K562 (cell line): Measurements from ENCODE around the gene MARCHF3. TPM values are rescaled to one million over a fixed set of nuclear protein-coding genes. Genes with fewer than 3 reads are reported as not detected.

ENCODE experiments used
- ATAC-seq: fragments of 200-7000 bp; cut with Tn5 transposase; 3 replicates; pipeline ENCODE4 v1.9.1; 2020; ENCODE audit warnings: moderate library complexity
- BruUV-seq: library from RNA; stranded (reverse); fragments of 400-500 nt; replicated peaks from 2 replicates; lab custom pipeline; 2021; lab: Mats Ljungman, UMichigan
- CTCF ChIA-PET: fragments of 300-600 bp; formaldehyde crosslinking; extraction: SDS; loops from one replicate; lab custom pipeline; 2021; ENCODE audit warnings: low intra/inter-chr PET ratio; lab: Yijun Ruan, JAX
- POLR2A ChIA-PET: fragments of 300-600, 350-650 bp; sonication (Branson Sonifier 250); formaldehyde crosslinking; extraction: SDS; loops from one replicate; lab custom pipeline; 2021; ENCODE audit warnings: antibody characterized with exemption, inconsistent platforms; lab: Yijun Ruan, JAX
- DNase-seq, 4 experiments: peaks; one replicate each; pipeline versions ENCODE4 v3.0.0 to v3.0.0-alpha.2; 2011 to 2018; ENCODE audit warnings: low spot score in 3 of 4, mixed read lengths in 3 of 4; ENCODE audit errors: extremely low read depth in 1 of 4
- FAIRE-seq: peaks from 2 replicates; lab custom pipeline; 2011; peaks lifted over from hg19 to GRCh38; lab: Jason Lieb, UNC
- H2AFZ ChIP-seq: 2 replicates; pipeline ENCODE4 v1.6.0; 2011; ENCODE audit warnings: low read depth, low read length, control low read depth, inconsistent platforms
- H3K27ac ChIP-seq: fragments of 200-600 bp; 3 replicates; pipeline ENCODE4 v1.8.0; 2011; ENCODE audit warnings: low read depth, mild to moderate bottlenecking, control low read depth, inconsistent platforms, low read length, moderate library complexity, mixed read lengths; ENCODE audit errors: extremely low read depth
- H3K27me3 ChIP-seq, 2 experiments: fragments of 300-600 bp in 1 of 2; 2 replicates in 1 of 2; 3 replicates in 1 of 2; pipeline versions ENCODE4 v1.6.0 to v1.8.0; 2011; ENCODE audit warnings: inconsistent platforms in 2 of 2, low read length in 2 of 2, mild to moderate bottlenecking in 1 of 2, mixed read lengths in 1 of 2, moderate library complexity in 1 of 2; ENCODE audit not compliant: control insufficient read depth in 2 of 2, insufficient read depth in 2 of 2
- H3K36me3 ChIP-seq: fragments of 300-600 bp; 3 replicates; pipeline ENCODE4 v1.8.0; 2011; ENCODE audit warnings: mild to moderate bottlenecking, low read length, inconsistent platforms; ENCODE audit not compliant: control insufficient read depth, insufficient read depth
- H3K4me1 ChIP-seq, 2 experiments: fragments of 200-600 bp in 1 of 2; replicated peaks in 1 of 2; 2 replicates in 1 of 2; 3 replicates in 1 of 2; pipeline versions ENCODE4 v1.5.1 to v1.8.0; 2011; ENCODE audit warnings: inconsistent platforms in 2 of 2, low read length in 2 of 2, mild to moderate bottlenecking in 1 of 2, mixed read lengths in 1 of 2, moderate library complexity in 1 of 2; ENCODE audit not compliant: control insufficient read depth in 2 of 2, insufficient read depth in 2 of 2
- H3K4me2 ChIP-seq: 2 replicates; pipeline ENCODE4 v1.6.1; 2011; ENCODE audit warnings: low read length, control low read depth, inconsistent platforms, mixed read lengths; ENCODE audit not compliant: insufficient read depth
- H3K4me3 ChIP-seq: fragments of 200-600 bp; sonication (generic), shearing (Covaris generic); 2 replicates; pipeline ENCODE4 v1.5.1; 2016; ENCODE audit warnings: control low read depth, inconsistent platforms
- H3K79me2 ChIP-seq: fragments of 200-600 bp; 3 replicates; pipeline ENCODE4 v1.8.0; 2011; ENCODE audit warnings: low read length, inconsistent platforms; ENCODE audit not compliant: control insufficient read depth, insufficient read depth
- H3K9ac ChIP-seq, 2 experiments: 2 replicates each; pipeline versions ENCODE4 v1.6.0 to v1.6.1; 2011; ENCODE audit warnings: low read depth in 2 of 2, low read length in 2 of 2, control low read depth in 1 of 2, inconsistent platforms in 1 of 2, mild to moderate bottlenecking in 1 of 2, mixed read lengths in 1 of 2; ENCODE audit not compliant: insufficient read depth in 1 of 2
- H3K9me1 ChIP-seq: one replicate; pipeline ENCODE4 v1.6.0; 2011; ENCODE audit warnings: inconsistent platforms, mild to moderate bottlenecking, low read length, moderate library complexity; ENCODE audit not compliant: control insufficient read depth, insufficient read depth
- H3K9me3 ChIP-seq: replicated peaks from 2 replicates; pipeline ENCODE4 v1.5.1; 2011; ENCODE audit warnings: low read depth, low read length, inconsistent platforms; ENCODE audit not compliant: control insufficient read depth, insufficient read depth
- H4K20me1 ChIP-seq: replicated peaks from 2 replicates; pipeline ENCODE4 v1.6.1; 2011; ENCODE audit warnings: low read length, inconsistent platforms, mixed read lengths; ENCODE audit not compliant: control insufficient read depth, insufficient read depth
- EP300 ChIP-seq: IDR thresholded peaks from 2 replicates; pipeline ENCODE4 v1.6.1; 2012; ENCODE audit warnings: low read length, improper control_type of control experiment
- EWSR1 ChIP-seq: fragments of 450-650 bp; IDR thresholded peaks from 2 replicates; pipeline ENCODE4 v1.6.1; 2018; ENCODE audit warnings: borderline replicate concordance, mild to moderate bottlenecking, low read depth, moderate library complexity; ENCODE audit not compliant: partially characterized antibody
- HSF4 ChIP-seq: fragments of 250-450 bp; sonication (Bioruptor Pico); IDR thresholded peaks from 2 replicates; pipeline ENCODE4 v2.1.2; 2022; ENCODE audit warnings: mild to moderate bottlenecking, moderate library complexity, borderline replicate concordance
- KDM5B ChIP-seq: fragments of 200-600 bp; sonication (generic); IDR thresholded peaks from 2 replicates; pipeline ENCODE4 v1.6.1; 2012; ENCODE audit warnings: low read depth, mild to moderate bottlenecking, moderate library complexity, low read length, control low read depth, inconsistent platforms; ENCODE audit not compliant: insufficient replicate concordance
- POLR2G ChIP-seq: fragments of 200-400 bp; formaldehyde crosslinking; IDR thresholded peaks from 2 replicates; pipeline ENCODE4 v1.6.1; 2017; ENCODE audit warnings: low read depth, mild to moderate bottlenecking, antibody characterized with exemption, low read length, moderate library complexity
- WGBS: fragments of 100-300 bp; shearing (Covaris generic); methylation state at CpG from one replicate; pipeline ENCODE4 v1.1.6; 2016; ENCODE audit warnings: low coverage, mixed read lengths; ENCODE audit not compliant: insufficient coverage; ENCODE audit errors: missing lambda C conversion rate; 5-methylcytosine and 5-hydroxymethylcytosine counted together
- in situ Hi-C: fragments of 300-500 bp; cut with MboI; formaldehyde crosslinking; loops from 4 replicates; pipeline ENCODE4 v1.15.0; 2018; ENCODE audit warnings: inconsistent platforms, mixed read lengths
- intact Hi-C: fragments of 100-400 bp; cut with micrococcal nuclease; formaldehyde crosslinking; loops from 2 replicates; pipeline ENCODE4 v1.14.2; 2022
- polyA plus RNA-seq, 8 experiments: library from polyadenylated mRNA; depleted of rRNA in 4 of 8; stranded (reverse) in 5 of 8; unstranded in 3 of 8; fragments of >200 nt; fragmentation: Nextera tagmentation in 2 of 8; fragmentation: Illumina TruSeq in 1 of 8; extraction: Ambion mirVana in 2 of 8; extraction: Trizol in 1 of 8; gene quantifications; 2 replicates each; pipeline versions ENCODE4 v1.2.1 to v1.2.3, GENCODE V29; 2011 to 2014; ENCODE audit warnings: inconsistent platforms in 1 of 8, missing spikeins in 1 of 8
- total RNA-seq, 7 experiments: library from RNA; depleted of rRNA in 6 of 7; stranded (reverse); fragments of >200 nt in 6 of 7; fragmentation: Illumina TruSeq in 2 of 7; extraction: Trizol in 2 of 7; gene quantifications; 2 replicates each; pipeline versions ENCODE4 v1.2.1 to v1.2.3, GENCODE V29; 2011 to 2021; ENCODE audit warnings: low replicate concordance in 1 of 7
- TF ChIP-seq, protein P1 (sequence below): conservative IDR thresholded peaks from 2 replicates; pipeline ENCODE4 v1.6.1; 2011; ENCODE audit warnings: low read depth, mild to moderate bottlenecking, low read length; ENCODE audit not compliant: control insufficient read depth

The MARCHF3 gene
- total and polyA plus RNA-seq, 9 of the 15 experiments (the other 6 are each of a cell fraction or from before 2014, with no cell fraction given): 5.6 to 37.4 (median 16.5) TPM

DNA sequence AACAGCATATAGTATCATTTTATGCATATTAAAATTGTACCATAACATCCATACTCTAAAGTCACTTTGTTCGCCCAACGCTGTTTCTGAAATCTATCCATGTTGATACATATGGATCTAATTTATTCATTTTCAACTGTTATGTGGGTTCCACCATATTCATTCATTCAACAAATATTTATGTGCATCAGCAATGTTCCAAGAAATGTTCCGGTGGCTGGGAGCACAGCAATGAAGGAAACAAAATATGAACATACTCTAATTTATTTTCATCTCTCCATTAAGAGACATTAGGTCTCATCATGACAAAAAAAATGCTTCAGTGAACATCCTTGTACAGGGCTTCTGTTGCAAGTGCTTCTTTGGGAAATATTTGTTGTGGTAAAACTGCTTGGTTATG is 75.4 kb downstream of the MARCHF3 start:
- H4K20me1 ChIP-seq: no peaks in the 10 kb centered on the region
- H3K27me3 ChIP-seq: no peaks in the 10 kb centered on the region
- H3K4me2 ChIP-seq: no peak overlapping the region
- H3K27ac ChIP-seq: no peak overlapping the region
- CTCF ChIA-PET: no interaction called here
- no TSS peak for BruUV-seq
- FAIRE-seq: no peak
- H3K9ac ChIP-seq: no peak overlapping the region
- TF ChIP-seq HSF4 (CRISPR knock-in tag) (no peak), EWSR1 (no peak), POLR2G (no peak), EP300 (no peak), KDM5B (no peak)
- TF ChIP-seq, protein P1, sequence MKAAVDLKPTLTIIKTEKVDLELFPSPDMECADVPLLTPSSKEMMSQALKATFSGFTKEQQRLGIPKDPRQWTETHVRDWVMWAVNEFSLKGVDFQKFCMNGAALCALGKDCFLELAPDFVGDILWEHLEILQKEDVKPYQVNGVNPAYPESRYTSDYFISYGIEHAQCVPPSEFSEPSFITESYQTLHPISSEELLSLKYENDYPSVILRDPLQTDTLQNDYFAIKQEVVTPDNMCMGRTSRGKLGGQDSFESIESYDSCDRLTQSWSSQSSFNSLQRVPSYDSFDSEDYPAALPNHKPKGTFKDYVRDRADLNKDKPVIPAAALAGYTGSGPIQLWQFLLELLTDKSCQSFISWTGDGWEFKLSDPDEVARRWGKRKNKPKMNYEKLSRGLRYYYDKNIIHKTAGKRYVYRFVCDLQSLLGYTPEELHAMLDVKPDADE: no peak
- TF ChIP-seq, all 486 proteins: peak for 0
- no peak for ATAC-seq
- 98% methylated on average over 3 of the region's 3 CpGs for WGBS
- Histone ChIP-seq H3K9me1 (peaks cover 4% of the 10 kb centered on the region), H3K4me3 (no peak overlapping the region), H3K79me2 (peaks cover 30% of the 10 kb centered on the region), H3K9me3 (no peaks in the 10 kb centered on the region), H3K36me3 (no peaks in the 10 kb centered on the region; the same call in 2 of the 3 replicates), H2AFZ (no peak overlapping the region), H3K4me1 (peaks cover 5% of the 10 kb centered on the region in 2 experiments; a peak in 1 of 5 replicates)
- no peak for DNase-seq
- POLR2A ChIA-PET: no interaction called here
- in situ Hi-C loops: no loop called here
- intact Hi-C loops: no loop called here
